HG02973 (cell line): ENCODE results near the gene NCEH1.
"Not testable (repeated sequence)": the region's sequence is repeated elsewhere in the genome, so short reads cannot be mapped to it uniquely, and the experiment has no call there.

Experiments used
- ATAC-seq: cut with Tn5 transposase; IDR thresholded peaks from one replicate; pipeline ENCODE4 v1.9.1; 2021; ENCODE audit warnings: moderate library complexity; ENCODE audit not compliant: unreplicated experiment

NCEH1 gene

DNA sequence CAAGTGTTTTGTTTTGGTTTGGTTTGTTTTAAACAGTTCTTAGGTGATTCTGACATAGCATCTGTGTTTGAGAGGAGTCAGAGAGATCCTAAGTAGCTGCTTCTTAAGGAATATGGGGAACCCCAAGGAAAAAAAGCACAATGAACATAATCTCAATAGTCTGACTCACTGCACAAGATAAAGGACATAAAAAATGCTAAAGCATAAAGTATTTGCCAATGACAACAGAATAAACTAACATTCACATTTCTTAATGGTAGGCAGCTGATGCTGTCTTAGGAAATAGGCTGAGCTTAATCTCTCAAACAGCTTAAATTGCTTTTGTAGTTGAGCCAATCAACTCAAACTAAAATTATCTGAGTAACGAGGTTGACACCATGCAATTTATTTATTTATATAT, 2.9 kb downstream of the NCEH1 start:
- ATAC-seq: no peak

DNA sequence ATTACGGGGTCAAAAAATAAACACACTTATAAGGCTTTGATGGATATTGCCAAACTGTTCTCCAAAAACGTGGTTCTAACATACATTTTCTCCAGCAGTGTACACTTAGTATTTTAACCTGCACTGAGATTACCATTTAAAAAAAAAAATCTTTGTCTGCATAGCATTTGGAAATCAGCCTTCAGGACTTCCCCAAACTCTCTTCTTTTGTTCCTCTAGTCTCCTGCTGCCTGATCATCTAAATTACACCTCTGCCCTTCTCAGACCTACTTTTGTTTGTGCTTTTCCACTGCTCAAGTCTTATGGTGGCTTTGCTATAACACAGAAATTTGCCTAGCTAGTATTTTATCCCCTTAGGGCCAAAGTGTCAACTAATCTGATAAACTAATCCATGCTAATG, 3.8 kb downstream of the NCEH1 start:
- ATAC-seq: no peak

DNA sequence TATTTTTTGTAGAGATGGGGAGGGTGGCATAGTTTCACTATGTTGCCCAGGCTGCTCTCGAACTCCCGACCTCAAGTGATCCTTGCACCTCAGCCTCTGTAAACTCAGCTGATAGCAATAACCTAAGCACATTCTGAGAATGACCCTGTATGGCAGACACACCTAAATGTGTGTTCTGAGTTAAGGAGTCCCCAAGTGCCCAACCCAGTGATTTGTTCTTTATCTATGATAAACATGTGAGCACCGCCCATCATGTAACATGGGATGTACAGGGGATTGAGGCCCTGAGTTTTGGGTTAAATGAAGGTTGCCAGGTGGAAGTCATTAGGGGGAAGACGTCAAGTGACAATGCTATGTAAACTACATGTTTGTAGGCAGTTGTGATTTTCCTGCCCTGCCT, 5.7 kb downstream of the NCEH1 start:
- no peak for ATAC-seq

DNA sequence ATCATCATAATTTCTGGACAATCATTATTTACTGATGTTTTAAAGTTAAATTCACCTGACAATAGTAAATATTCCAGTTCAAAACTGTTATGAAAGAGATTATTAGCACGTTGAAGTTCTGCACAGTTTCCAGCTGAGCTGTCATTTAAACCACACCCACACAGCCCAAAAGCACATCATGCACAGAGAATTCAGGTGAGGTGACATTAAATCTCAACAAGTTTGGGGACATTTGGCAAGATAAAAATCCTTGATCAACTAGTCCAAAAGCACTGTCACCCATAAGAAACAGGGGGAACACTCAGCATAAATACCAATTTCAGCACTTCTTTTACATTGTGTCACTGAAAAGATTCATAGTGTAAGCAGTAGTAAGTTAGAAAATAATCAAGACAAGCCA, 6.9 kb downstream of the NCEH1 start:
- ATAC-seq: no peak

DNA sequence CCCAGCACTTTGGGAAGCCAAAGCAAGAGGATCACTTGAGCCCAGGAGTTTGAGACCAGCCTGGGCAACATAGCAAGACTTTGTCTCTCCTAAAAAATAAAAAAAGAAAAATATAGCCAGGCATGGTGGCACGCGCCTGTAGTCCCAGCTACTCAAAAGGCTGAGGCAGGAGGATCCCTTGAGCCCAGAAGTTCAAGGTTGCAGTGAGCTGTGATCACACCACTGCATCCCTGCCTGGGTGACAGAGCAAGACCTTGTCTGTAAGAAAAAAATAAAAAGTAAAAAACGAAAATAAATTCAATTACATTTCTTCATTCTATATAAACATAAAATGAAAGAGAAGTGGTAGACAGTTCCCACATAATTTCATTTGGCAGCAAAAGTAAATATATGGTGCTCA, 8.1 kb downstream of the NCEH1 start:
- ATAC-seq: not testable (repeated sequence)

DNA sequence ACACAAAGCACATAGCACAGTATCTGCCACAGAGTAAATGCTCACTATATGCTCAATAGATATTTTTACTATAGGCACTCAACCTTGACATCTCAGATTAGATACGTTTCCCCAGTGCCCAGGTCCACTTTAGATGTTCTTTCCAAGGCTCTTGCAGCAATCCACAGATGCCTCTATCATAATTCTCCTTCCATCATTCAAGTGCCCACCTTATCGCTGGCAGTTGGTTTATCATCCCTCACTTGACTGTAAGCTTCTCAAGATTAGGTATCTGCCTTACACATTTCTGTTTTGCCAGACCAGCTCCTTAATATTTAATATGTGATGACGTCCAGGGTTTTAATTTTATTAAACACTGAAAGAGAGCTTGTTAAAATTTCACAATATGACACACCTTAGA, 8.6 kb downstream of the NCEH1 start:
- no peak for ATAC-seq

DNA sequence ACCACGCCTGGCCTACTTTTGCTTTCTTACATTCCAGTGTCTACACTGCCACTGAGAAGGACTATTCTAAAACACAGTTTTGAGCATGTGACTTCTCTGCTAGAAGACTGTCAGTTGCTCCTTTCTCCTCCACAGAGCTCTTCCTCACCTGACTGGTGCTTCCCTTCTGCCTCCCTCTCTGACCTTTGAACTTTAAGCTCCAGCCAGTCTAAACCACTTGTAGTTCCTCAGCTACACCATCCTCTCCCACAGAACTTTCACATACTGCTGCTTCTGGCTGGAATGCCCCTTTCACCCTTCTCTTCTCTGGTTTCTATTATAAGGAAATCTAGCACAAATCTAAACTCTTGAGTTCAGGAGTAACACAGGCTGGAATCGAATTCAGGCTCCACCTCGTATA, 9.1 kb downstream of the NCEH1 start:
- no peak for ATAC-seq

DNA sequence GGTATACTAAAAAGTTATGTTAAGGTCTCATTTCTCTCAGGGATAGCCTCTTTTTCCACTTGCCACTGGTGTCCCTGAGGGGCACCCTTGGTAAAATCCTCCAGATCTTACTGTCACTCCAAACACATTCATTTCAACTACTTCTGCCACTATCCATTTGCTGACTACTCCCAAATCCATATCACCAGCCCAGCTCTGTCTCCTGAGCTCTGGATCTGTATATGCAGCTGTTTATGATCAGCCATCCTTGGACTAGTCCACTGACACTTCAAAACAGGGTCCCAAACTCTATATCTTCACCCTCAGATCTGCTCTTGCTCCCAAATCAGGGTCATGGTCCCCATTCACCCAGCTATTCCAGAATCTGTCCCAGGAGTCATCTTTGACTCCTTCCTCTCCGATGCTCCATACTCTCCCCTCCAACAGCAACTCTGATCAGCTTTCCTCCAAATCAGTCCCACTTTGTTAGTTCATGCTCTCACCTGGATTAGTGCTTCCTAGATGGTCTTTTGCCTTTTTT, 9.9 kb downstream of the NCEH1 start:
- ATAC-seq: no peak

DNA sequence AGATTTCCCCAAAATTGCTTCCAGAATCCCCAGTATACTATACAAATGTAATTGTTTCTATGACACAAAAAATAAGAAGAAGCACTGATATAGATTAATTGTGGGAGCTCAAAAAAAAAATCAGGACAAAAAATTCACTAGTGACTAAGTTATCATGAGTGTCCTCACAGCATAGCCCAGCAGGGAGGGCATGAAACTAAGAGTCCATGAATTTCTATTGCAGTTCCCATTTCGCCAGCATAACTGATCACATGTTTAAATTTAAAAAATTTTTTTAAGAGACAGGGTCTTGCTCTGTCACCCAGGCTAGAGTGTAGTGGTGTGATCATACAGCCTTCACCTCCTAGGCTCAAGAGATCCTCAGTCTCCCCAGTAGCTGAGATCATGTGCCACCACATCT, 10.6 kb downstream of the NCEH1 start:
- ATAC-seq: no peak

DNA sequence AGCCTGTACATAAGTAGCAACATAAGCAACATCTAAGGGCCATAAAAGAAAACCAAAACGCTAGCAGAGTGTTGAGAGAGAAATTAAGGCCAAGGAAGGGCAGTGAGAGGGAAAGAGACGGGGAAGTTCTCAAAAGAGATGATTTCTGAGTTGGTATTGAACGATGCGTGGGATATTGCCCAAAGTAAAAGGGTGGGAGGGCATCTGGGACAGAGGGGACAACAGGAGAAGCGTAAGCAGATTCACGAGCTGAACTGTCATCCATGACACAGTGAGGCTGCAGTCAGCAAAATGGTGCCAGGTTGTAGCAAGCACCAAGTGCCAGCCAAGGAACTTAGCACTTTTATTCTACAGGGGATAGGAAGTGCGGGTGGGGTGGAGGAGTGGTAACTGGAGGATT, 11.8 kb downstream of the NCEH1 start:
- ATAC-seq: no peak

DNA sequence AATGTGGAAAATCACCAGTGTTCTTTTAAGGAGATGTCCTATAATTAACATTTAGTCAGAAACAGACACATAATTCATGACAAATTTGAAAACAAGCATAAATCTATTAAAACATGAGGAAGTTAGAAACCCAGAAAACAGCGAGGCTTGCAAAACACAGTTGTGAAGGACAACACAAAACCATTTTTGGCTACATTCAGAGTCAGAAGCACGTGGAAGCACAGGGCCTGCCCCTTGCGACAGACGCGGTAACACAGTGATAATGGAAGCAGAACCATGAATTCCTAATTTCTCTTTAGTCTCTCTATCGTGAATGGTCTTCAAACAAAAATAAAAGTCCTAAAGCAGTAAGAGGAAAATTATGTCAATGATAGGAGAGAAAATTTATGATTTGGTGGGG, 12.2 kb downstream of the NCEH1 start:
- no peak for ATAC-seq

DNA sequence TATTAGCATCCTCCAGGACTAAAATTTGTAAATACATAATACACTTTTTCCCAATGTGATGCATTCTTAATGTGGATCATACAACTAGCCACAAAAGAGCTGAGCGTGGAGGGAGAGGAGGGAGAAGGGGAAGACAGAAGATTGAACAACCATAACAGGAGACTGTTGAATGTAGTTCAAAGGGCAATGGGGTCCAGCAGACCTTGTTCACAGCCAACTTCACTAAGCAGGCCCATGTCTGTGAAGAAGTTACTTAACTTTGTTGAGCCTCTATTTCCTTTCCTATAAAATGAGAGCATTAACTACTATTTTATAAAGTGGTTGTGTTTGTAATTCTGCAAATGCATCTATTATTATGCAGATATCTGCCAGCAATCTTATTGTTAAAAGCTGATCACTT, 13.3 kb downstream of the NCEH1 start:
- no peak for ATAC-seq

DNA sequence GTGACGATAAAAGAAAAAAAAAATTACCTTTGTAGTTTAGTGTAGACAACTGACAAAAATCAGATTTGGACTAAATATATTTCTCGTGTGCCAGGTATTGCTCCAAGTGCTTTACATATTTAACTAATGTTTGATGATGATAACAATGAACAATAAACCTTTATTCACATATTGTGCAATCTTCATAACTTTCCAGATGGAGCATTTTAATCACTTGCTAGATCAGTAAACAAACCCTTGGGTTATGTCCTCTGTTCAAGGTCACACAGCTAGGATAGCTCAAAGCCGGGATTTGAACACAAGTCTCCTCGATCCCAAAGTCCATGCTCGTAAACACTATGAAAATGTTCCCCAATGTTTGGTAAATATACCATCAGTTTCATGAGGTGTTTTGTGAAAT, 14.5 kb downstream of the NCEH1 start:
- no peak for ATAC-seq

DNA sequence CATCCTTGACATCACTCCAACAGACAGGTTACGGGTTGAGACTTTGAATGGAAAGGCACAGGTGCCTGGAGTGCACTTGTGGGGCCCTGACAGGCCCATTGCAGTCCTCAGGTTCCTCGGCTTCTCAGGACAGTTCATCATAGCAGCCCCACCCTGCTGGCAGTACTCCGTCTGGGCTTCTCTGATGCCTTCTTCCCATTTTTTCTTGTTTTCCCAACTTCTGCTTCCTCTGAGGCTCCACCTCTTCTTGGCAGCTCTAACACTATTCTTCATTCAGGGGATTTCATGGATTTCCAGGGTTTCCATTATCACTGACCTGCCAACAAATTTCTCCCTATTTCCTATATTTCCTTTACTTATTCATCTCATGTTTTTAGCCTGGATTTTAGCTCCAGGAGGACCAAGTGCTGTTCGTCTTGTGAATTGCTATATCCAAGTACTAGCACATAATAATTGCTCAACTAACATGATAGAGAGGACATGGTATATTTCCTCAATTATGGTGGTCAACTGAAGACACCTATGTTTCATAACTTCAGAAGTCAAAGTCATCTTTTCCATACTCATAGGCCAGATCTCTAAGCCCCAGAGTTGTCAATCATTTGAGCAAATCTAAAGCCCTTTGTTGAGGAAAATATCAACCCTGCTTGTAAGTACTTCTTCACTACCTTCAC, 16.2 kb downstream of the NCEH1 start:
- ATAC-seq: no peak

DNA sequence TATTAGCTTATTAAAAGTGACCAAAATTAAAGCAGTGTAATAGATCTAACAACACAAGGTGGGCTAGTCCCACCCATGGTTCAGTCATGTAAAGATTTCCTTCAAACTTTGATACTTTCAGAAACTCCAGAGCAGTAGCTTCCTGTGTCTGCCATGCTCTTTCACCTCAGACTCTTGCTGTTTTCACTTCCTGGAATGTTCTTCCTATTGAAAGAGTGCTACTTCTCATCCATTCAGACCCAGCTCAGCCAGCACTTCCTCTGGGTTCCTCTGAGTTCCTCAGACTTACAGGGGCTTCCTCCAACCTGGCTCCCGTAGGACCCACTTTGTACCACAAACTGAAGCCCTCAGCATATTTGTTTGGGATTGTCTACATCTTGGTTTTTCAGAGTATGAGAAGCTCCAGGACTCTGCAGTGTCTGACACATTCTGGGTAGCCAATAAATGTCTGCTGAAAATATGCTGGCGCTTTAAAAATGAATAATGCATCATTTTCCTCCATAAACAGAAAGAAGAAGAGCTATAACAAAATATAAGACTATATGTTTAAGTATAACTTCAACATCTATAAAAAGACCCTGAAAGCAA, 18.0 kb downstream of the NCEH1 start:
- ATAC-seq: peak; percentile 80

DNA sequence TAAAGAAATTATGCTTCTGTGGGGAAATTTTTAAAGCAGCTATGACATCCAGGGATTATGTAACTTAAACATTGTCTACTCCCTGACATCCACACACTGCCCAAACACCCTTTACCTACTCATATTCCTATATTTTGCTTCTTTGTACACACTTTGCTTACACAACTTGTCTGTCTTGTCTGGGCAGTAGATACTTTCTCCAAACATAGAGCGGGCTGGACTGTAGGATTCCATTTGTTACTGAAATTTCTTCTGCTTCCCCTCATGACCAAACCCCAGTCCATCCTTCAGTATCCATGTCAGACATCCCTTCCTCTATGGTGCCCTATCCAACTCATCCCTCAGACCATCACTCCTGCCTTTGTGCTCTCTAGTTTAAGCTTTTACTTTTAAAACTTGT, 19.9 kb downstream of the NCEH1 start:
- ATAC-seq: no peak

DNA sequence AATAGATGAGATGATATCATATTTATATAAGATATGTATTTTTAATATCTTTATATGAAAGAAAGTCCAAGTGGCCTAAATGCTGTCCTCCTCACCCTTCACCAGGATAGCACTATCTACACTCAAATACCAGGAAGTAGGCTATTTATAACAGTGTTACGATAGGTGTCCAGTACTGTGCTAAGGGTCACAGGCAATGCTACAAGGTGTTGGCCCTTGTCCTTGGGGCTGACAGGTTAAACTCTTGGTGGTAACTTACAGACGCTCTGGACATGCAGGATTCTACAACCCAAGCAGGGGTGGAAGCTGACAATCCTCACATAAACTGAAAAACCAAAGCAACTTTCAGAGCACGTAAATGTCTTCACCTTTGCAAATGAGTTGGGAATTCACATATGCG, 22.3 kb downstream of the NCEH1 start:
- ATAC-seq: no peak

DNA sequence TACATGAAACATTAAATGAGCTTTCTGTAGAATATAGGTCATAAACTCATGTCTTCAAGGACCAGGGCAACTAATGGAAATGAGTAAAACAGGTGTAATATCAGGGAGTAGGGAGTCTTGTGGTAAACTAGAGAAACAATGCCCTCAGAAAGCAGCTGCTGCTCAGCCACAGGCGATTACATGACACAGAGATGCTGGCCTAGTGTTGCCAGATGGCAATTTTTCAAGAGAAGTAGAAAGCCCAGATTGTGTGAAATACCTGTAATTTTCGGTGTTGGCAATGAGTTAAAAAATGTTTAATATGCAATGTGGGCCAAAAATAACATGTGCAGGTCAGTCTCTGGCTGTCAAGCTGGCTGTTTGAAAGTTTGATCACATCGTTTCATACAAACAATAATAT, 23.4 kb downstream of the NCEH1 start:
- no peak for ATAC-seq

DNA sequence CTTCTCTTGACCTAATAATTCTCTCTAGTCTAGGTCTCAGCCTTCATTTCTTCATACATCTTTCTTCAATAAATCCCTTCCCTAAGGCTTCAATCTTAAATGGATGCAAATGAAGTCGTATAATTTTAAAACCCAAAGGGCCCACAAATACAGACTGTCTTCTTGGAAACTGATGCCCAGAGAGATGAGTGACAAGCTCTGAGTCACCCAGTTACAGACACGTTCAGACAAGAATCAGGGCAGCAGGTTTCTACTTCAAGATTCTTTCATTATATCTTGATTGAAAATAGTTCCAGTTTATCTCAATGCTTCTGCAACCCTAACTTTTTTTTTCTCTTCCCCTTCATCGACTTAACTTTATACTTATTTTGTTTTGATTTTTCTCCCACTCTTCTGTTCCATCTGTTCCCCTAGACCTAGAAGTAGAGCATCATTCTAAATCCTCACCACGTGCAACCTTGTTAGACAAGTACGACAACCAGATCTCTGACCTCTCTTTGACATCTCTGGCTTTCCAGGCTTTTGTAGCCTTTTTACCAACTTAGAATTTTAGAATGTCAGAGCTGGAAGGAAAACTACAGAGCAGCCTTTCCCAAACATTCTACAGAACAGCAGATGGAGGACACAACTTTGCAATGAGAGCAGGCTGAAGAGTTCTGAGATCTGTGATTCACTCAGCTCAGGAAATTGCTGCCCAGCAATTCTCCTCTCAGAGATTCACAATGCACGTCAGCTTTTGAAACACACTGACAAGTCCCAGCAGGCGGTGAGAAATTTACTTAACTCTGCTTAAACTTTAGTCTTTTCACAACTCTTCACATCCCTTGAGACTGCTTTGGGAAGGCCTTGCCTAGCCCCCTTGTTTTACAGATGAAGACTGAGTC, 25.3 kb downstream of the NCEH1 start:
- ATAC-seq: no peak

DNA sequence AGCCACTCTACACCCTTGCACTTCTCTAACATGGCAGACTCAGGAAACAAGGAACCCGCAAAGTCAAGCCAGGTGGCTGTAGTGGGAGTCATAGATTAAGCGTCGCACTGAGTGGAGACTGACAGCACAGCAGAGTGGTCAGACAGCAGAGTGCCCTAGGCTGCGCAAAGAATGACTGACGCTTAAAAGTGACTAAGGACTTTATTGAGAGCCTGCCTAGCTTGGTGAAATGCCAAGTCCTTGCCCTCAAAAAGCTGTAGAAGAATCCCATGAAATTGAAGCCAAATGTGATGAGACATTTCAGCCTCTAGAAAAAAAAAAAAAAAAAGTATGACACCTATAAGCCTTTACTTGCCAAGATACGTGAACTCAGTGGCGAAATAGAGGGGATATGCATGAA, 30.2 kb downstream of the NCEH1 start:
- no peak for ATAC-seq

DNA sequence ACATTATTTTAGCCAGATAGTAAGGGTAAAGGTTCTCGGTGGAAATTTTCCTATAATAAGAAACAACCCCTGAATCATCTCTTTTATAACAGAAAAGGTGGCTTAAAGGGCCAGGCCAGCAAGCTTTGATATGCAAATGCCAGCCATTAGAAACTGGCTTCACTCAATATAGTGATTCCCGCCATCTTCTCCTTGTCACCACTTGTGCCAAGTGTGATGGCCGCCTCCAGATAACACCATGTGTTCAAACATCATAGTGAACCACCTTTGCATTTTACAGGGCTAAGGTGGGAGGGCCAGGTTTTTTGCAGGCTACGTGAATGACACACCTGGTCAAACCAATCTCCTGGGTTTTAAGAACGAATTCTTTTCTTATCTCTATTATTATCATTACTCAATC, 31.3 kb downstream of the NCEH1 start:
- ATAC-seq: no peak

DNA sequence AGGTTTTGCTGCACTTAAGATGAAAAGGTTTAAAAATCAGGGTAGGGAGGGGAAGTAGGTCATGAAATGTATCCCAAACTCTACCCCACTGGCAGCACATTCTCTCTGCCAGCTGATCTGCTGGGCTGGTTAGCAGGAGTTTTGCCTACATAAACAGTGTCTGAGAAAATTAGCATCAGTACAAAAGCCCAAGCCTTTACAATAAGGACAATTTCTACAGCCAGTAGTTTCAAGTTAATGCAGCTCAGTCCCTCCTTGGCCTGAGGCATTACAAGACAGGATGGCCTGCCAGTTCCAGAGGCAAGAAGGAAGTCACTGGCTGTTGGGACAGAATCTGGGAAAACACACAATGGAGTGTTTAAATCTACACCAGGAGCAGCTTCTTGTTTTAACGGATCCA, 32.8 kb downstream of the NCEH1 start:
- no peak for ATAC-seq
